ENCODE data around the gene STAC3. TPM values are rescaled to one million over a fixed set of nuclear protein-coding genes. Genes with fewer than 3 reads are reported as not detected.

Gene STAC3
- total and polyA plus RNA-seq, 9 of the 15 experiments (the other 6 are each of a cell fraction or from before 2014, with no cell fraction given): 0.45 to 6.4 (median 3.3) TPM

GRCh38 chr12:57229634-57230380, 21.2 kb downstream of the STAC3 start, which contains the start of gene SHMT2 (continued):
- no peak for TF ChIP-seq RAD51 (IDR thresholded peaks at IDR 0.05; ENCODE audit: borderline replicate concordance, low read depth)
- TF ChIP-seq RBM34 (IDR thresholded peaks at IDR 0.05; ENCODE audit: borderline replicate concordance, insufficient read depth, low read length): no peak
- TF ChIP-seq DMBX1 (CRISPR knock-in tag; IDR thresholded peaks at IDR 0.05; ENCODE audit: borderline replicate concordance): no peak
- no peak for TF ChIP-seq SMARCA5 (IDR thresholded peaks at IDR 0.05)
- TF ChIP-seq PCBP2 (IDR thresholded peaks at IDR 0.05; ENCODE audit: low read depth, low read length, poor library complexity, severe bottlenecking): no peak
- no peak for TF ChIP-seq XRCC4 (IDR thresholded peaks at IDR 0.05; ENCODE audit: extremely low read depth, insufficient read depth, insufficient read length)
- TF ChIP-seq, protein P1, sequence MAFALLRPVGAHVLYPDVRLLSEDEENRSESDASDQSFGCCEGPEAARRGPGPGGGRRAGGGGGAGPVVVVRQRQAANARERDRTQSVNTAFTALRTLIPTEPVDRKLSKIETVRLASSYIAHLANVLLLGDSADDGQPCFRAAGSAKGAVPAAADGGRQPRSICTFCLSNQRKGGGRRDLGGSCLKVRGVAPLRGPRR (CRISPR knock-in tag; IDR thresholded peaks at IDR 0.05): no peak
- TF ChIP-seq EP400 (IDR thresholded peaks at IDR 0.05): peak; percentile 96
- no peak for TF ChIP-seq NCOA2 (IDR thresholded peaks at IDR 0.05; ENCODE audit: partially characterized antibody in 2 of 2)
- no peak for TF ChIP-seq REST (IDR thresholded peaks at IDR 0.05; ENCODE audit: borderline replicate concordance)
- 0 out of 2 replicates have a peak, but pooled peaks have one; percentile 33 for TF ChIP-seq REST (CRISPR knock-in tag; IDR thresholded peaks at IDR 0.05; ENCODE audit: low read depth)
- TF ChIP-seq, protein P2, sequence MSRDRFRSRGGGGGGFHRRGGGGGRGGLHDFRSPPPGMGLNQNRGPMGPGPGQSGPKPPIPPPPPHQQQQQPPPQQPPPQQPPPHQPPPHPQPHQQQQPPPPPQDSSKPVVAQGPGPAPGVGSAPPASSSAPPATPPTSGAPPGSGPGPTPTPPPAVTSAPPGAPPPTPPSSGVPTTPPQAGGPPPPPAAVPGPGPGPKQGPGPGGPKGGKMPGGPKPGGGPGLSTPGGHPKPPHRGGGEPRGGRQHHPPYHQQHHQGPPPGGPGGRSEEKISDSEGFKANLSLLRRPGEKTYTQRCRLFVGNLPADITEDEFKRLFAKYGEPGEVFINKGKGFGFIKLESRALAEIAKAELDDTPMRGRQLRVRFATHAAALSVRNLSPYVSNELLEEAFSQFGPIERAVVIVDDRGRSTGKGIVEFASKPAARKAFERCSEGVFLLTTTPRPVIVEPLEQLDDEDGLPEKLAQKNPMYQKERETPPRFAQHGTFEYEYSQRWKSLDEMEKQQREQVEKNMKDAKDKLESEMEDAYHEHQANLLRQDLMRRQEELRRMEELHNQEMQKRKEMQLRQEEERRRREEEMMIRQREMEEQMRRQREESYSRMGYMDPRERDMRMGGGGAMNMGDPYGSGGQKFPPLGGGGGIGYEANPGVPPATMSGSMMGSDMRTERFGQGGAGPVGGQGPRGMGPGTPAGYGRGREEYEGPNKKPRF (IDR thresholded peaks at IDR 0.05; ENCODE audit: low read depth, low read length): no peak
- no peak for TF ChIP-seq ZNF165 (CRISPR knock-in tag; IDR thresholded peaks at IDR 0.05; ENCODE audit: borderline replicate concordance)
- TF ChIP-seq PHF20 (IDR thresholded peaks at IDR 0.05; ENCODE audit: partially characterized antibody): no peak
- no peak for TF ChIP-seq THRAP3 (IDR thresholded peaks at IDR 0.05; ENCODE audit: borderline replicate concordance)
- TF ChIP-seq, protein P3, sequence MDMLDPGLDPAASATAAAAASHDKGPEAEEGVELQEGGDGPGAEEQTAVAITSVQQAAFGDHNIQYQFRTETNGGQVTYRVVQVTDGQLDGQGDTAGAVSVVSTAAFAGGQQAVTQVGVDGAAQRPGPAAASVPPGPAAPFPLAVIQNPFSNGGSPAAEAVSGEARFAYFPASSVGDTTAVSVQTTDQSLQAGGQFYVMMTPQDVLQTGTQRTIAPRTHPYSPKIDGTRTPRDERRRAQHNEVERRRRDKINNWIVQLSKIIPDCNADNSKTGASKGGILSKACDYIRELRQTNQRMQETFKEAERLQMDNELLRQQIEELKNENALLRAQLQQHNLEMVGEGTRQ (CRISPR knock-in tag; IDR thresholded peaks at IDR 0.05): peak; percentile 32; the same call in 1 of the 2 replicates
